ENCODE data around the gene SVIL.
A peak's percentile ranks its signal among the peaks of the same experiment; 100 is the strongest.

Gene SVIL

DNA sequence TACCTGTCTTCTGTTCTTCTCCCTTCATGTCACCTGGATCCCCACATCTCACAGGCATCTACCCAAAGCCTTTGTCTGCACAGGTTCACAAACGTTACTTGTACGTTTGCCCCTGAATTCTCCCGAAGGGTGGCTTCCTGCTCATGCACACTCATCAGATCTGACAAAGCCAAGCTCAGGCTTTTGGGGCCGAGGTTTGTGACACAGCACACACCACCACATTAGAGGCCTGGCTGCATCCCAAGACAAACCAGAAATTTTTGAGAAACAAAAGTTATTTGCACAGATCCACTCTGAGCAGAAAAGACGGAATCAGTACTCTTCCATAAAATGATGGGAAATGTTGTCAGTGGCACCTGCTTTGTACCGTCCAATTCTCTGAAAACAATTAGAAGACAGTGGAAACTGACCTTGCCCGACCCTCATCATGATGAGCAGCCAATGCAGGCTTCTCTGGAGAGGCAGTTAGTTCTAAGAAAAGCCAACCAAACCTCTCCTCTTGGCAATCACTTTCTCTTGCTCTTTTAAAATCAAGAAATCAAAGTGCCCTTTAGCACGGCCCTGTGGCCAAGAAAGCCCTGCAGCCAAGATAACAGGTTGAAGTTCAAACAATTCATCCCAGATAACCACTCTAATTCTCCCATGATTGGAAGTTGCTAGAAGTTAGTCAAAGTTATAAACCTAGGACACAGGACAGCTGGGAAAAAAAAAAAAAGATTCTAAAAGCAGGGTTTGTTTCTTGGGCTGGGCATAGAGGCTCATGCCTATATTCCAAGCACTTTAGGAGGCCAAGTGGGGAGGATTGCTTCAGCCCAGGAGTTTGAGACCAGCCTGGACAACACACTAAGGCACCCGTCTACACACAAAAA, 13.6 kb upstream of the SVIL start:
- TF ChIP-seq, protein P1, sequence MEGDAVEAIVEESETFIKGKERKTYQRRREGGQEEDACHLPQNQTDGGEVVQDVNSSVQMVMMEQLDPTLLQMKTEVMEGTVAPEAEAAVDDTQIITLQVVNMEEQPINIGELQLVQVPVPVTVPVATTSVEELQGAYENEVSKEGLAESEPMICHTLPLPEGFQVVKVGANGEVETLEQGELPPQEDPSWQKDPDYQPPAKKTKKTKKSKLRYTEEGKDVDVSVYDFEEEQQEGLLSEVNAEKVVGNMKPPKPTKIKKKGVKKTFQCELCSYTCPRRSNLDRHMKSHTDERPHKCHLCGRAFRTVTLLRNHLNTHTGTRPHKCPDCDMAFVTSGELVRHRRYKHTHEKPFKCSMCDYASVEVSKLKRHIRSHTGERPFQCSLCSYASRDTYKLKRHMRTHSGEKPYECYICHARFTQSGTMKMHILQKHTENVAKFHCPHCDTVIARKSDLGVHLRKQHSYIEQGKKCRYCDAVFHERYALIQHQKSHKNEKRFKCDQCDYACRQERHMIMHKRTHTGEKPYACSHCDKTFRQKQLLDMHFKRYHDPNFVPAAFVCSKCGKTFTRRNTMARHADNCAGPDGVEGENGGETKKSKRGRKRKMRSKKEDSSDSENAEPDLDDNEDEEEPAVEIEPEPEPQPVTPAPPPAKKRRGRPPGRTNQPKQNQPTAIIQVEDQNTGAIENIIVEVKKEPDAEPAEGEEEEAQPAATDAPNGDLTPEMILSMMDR (IDR thresholded peaks at IDR 0.05; ENCODE audit: low read depth, low read length): no peak
- Histone ChIP-seq H3K4me1 (peaks cover 28% of the 10 kb centered on the region), H3K27me3 (no peaks in the 10 kb centered on the region), H3K4me3 (ENCODE audit: low read depth, low read length) (no peak overlapping the region), H3K9me3 (no peaks in the 10 kb centered on the region; the same call in 1 of the 2 replicates), H3K36me3 (no peaks in the 10 kb centered on the region)
- no peak for DNase-seq

DNA sequence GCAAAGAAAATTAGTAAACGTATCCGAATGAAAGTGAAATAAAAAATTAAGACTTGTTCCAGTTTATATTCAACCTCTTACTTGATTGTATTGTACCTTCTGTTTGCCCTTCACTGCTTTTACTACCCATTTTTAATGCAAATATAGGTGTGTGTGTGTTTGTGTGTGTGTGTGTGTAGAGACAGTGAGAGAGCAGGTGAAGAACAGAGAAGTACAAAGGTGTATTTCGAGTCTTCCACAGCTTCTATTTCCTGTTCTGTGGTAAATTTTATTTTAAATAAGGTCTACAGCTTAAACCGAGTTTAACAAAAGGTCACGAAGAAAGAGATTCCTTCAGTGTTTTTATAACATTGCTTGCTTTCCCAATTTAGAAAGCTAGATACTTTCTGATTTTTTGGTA, 12.7 kb upstream of the SVIL start:
- peaks cover 3% of the 10 kb centered on the region; the same call in 1 of the 2 replicates for H3K36me3 ChIP-seq
- H3K27me3 ChIP-seq: no peaks in the 10 kb centered on the region
- TF ChIP-seq, protein P1 (IDR thresholded peaks at IDR 0.05; ENCODE audit: low read depth, low read length): no peak
- no peak overlapping the region for H3K4me3 ChIP-seq (ENCODE audit: low read depth, low read length)
- H3K4me1 ChIP-seq: peaks cover 28% of the 10 kb centered on the region
- no peaks in the 10 kb centered on the region; the same call in 1 of the 2 replicates for H3K9me3 ChIP-seq
- DNase-seq: no peak

DNA sequence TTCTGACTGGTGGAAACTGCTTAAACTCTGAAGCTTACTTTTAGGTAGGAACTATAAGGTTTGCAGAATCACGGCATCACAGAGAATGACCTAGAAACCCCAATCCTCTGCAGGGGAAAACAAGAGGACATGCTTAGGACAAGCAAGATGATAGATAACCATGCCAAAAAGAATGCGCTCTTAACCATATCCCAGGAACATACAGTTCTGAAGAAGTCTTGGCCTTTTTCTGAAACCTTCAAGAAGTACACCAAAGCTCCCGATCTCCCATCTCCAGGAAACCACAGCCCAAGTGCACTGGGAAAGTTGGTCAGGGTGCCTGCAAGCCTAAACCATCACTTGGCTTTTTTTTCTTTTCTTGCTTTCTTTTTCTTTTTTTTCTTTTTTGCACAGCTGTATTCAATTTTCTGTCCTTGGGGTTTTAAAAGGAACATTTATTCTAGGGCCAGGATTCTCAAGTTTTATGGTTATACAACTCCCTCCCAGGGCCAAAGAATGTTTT, 12.2 kb upstream of the SVIL start:
- TF ChIP-seq, protein P1 (IDR thresholded peaks at IDR 0.05; ENCODE audit: low read depth, low read length): no peak
- DNase-seq: no peak
- no peaks in the 10 kb centered on the region for H3K27me3 ChIP-seq
- H3K4me1 ChIP-seq: peaks cover 28% of the 10 kb centered on the region
- peak overlapping the region; percentile 27 for H3K4me3 ChIP-seq (ENCODE audit: low read depth, low read length)
- H3K36me3 ChIP-seq: peaks cover 3% of the 10 kb centered on the region; the same call in 1 of the 2 replicates
- no peaks in the 10 kb centered on the region; the same call in 1 of the 2 replicates for H3K9me3 ChIP-seq

DNA sequence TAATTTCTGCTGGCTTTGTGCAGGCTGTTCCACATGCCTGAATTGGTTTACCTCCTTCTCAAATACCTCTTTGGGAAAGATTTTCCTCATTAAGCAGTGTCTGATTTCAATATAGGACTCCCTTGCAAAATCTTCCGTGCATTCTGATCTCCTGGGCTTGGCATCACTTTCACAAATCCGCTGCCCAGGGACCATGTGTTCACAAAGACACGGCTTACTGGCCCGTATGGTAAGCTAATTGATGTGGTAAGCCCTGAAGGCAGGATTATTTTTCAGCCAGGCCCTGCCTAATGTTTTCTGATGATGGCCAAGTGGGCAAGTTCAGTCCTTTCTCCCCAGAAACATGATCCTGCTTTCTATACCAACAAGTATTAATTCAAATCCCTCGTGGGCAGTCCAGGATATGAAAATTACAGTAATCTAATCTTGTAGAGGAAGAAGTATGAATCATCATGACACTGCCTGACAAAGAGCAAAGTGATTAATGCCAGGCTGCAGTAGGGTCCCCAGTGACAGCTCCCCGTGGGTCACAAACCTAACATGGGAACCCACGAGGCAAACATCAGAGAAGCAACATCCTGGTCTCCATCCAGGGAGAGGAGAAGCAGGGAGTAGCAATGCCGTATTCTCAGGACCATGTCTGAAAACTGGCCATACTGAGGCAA, 11.6 kb upstream of the SVIL start:
- H3K27me3 ChIP-seq: no peaks in the 10 kb centered on the region
- peaks cover 3% of the 10 kb centered on the region; the same call in 1 of the 2 replicates for H3K36me3 ChIP-seq
- H3K9me3 ChIP-seq: no peaks in the 10 kb centered on the region; the same call in 1 of the 2 replicates
- TF ChIP-seq, protein P1 (IDR thresholded peaks at IDR 0.05; ENCODE audit: low read depth, low read length): no peak
- H3K4me3 ChIP-seq (ENCODE audit: low read depth, low read length): peak overlapping the region; percentile 27
- peak; percentile 84 for DNase-seq
- H3K4me1 ChIP-seq: peaks cover 28% of the 10 kb centered on the region

DNA sequence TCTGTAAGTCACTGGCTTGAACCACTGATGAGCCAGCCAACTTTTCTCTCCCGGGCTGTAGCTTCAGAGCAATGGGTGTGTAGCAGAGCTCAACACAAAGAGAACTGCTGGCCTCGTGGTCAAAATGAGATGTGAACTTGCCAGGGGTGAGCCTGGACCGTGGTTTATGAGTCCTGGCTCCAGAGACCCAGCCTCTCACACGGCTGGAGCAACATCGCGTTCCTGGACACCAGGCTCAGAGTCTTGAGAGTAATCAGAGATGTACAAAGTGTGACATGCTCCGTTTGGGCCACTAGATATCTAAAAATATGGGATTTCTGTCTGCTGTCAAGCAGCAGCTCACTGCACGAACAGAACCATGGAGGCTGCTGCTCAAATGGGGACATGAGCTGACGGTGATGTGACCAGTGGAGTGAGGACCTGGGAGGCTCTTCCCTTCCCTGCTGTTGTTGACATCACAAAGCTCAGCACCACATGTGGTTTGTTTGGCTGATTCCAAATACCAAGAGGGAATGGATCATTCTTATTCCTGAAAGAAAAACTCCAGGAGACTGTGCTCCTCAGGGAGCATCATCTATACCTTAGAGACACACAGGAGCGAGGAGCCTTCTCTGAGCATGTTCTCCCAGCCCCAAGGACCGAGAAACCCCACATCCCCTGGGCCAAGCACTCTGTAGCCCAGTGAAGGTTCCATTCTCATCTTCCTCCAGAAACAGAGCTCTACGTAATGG, 9.2 kb upstream of the SVIL start:
- no peak overlapping the region for H3K4me3 ChIP-seq (ENCODE audit: low read depth, low read length)
- H3K36me3 ChIP-seq: peaks cover 3% of the 10 kb centered on the region; the same call in 1 of the 2 replicates
- TF ChIP-seq, protein P1 (IDR thresholded peaks at IDR 0.05; ENCODE audit: low read depth, low read length): no peak
- no peaks in the 10 kb centered on the region for H3K9me3 ChIP-seq
- no peak for DNase-seq
- peaks cover 28% of the 10 kb centered on the region for H3K4me1 ChIP-seq
- no peaks in the 10 kb centered on the region for H3K27me3 ChIP-seq
